ENCODE results near the gene FANCI.

DNA sequence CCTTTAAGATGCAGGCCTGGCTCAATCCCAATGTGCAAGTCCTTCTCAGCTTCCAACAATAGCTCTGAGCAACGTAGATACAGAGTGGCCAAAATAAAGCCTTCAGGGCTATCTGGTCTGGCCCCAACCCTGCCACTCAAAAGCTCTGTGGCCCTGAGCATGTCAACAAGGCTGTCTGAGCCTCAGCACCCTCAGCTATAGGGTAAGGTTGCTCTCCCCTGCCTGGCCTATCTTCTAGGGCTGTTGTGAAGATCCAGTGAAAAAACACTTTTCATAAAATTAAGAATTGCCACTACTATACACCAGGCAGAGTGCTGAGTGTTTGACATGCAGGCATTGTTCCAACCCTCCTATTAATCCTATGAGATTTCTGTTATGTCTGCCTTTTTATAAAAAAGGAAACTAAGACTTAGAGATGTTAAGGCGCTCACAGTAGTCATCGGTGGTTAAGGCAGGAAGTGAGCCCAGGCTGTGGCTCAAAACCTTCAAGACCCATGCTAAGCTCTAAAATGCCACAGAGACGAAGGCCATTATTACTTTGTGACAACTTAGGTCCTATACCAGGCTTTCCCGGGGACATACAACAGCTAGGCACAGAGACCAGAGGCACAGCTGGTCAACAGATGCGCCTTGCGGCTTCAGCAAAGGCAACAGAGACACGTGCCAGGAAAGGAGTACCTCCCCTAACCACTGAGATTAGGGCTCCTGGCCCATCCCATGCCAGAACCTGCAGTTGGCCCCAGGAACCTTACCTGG is 85.7 kb downstream of the FANCI start:
- TF ChIP-seq, protein P1, sequence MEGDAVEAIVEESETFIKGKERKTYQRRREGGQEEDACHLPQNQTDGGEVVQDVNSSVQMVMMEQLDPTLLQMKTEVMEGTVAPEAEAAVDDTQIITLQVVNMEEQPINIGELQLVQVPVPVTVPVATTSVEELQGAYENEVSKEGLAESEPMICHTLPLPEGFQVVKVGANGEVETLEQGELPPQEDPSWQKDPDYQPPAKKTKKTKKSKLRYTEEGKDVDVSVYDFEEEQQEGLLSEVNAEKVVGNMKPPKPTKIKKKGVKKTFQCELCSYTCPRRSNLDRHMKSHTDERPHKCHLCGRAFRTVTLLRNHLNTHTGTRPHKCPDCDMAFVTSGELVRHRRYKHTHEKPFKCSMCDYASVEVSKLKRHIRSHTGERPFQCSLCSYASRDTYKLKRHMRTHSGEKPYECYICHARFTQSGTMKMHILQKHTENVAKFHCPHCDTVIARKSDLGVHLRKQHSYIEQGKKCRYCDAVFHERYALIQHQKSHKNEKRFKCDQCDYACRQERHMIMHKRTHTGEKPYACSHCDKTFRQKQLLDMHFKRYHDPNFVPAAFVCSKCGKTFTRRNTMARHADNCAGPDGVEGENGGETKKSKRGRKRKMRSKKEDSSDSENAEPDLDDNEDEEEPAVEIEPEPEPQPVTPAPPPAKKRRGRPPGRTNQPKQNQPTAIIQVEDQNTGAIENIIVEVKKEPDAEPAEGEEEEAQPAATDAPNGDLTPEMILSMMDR (IDR thresholded peaks at IDR 0.05): no peak
- no peak for TF ChIP-seq POLR2A (IDR thresholded peaks at IDR 0.05)
